ENCODE data around the gene CYB5D1.

- TF ChIP-seq CTCF (IDR thresholded peaks at IDR 0.05; ENCODE audit: insufficient read depth, low read length) (no peak), POLR2AphosphoS5 (IDR thresholded peaks at IDR 0.05; ENCODE audit: low read depth) (no peak)
Observed at GRCh38 chr17:7841915-7842379, 15.9 kb upstream of the CYB5D1 start.

Measured in HL-60 (cell line).